CD14-positive monocyte (primary cell): ENCODE data around the gene CFAP410. TPM values are rescaled to one million over a fixed set of nuclear protein-coding genes. Genes with fewer than 3 reads are reported as not detected.

Experiments
- DNase-seq, 3 donors: peaks; one replicate each; pipeline ENCODE4 v3.0.0-alpha.2; 2011 to 2022
- H2AFZ ChIP-seq: 2 replicates; pipeline ENCODE4 v1.6.0; 2012; ENCODE audit warnings: mild to moderate bottlenecking, low read depth, low read length, inconsistent platforms; ENCODE audit not compliant: insufficient read depth, poor library complexity, severe bottlenecking
- H3K27ac ChIP-seq, 2 donors: 1 replicate in 1 of 2; 2 replicates in 1 of 2; pipeline ENCODE4 v1.5.1; 2012 to 2013; ENCODE audit warnings: low read length in 2 of 2, control low read depth in 1 of 2, inconsistent platforms in 1 of 2, low read depth in 1 of 2, mild to moderate bottlenecking in 1 of 2
- H3K27me3 ChIP-seq, 2 donors: one replicate each; pipeline versions ENCODE4 v1.6.0 to v1.6.1; 2011 to 2013; ENCODE audit warnings: low read length in 2 of 2; ENCODE audit not compliant: control insufficient read depth in 2 of 2, insufficient read depth in 2 of 2
- H3K36me3 ChIP-seq, 2 donors: replicated peaks in 1 of 2; 1 replicate in 1 of 2; 2 replicates in 1 of 2; pipeline versions ENCODE4 v1.5.1 to v1.6.1; 2012 to 2013; ENCODE audit warnings: low read length in 2 of 2, control low read depth in 1 of 2, inconsistent platforms in 1 of 2, mild to moderate bottlenecking in 1 of 2; ENCODE audit not compliant: insufficient read depth in 2 of 2, control insufficient read depth in 1 of 2
- H3K4me1 ChIP-seq, 2 donors: 1 replicate in 1 of 2; 2 replicates in 1 of 2; pipeline versions ENCODE4 v1.5.1 to v1.6.1; 2012 to 2013; ENCODE audit warnings: low read length in 2 of 2, control low read depth in 1 of 2, inconsistent platforms in 1 of 2, mild to moderate bottlenecking in 1 of 2, moderate library complexity in 1 of 2; ENCODE audit not compliant: insufficient read depth in 2 of 2, control insufficient read depth in 1 of 2
- H3K4me2 ChIP-seq: replicated peaks from 2 replicates; pipeline ENCODE3; 2012; ENCODE audit warnings: low read length, moderate library complexity, mild to moderate bottlenecking; ENCODE audit not compliant: poor library complexity, severe bottlenecking; ENCODE audit errors: extremely low read depth
- H3K4me3 ChIP-seq, 3 experiments: fragments of 200-600 bp in 1 of 3; sonication (generic) in 1 of 3; replicated peaks in 1 of 3; 1 replicate in 2 of 3; 2 replicates in 1 of 3; pipeline ENCODE4 v1.5.1; 2011 to 2013; ENCODE audit warnings: low read length in 3 of 3, mild to moderate bottlenecking in 3 of 3, control low read depth in 2 of 3, low read depth in 2 of 3, inconsistent platforms in 1 of 3, moderate library complexity in 1 of 3
- H3K79me2 ChIP-seq: 2 replicates; pipeline ENCODE4 v1.6.0; 2012; ENCODE audit warnings: mild to moderate bottlenecking, control low read depth, inconsistent platforms, low read length, moderate library complexity; ENCODE audit not compliant: insufficient read depth
- H3K9ac ChIP-seq: 2 replicates; pipeline ENCODE4 v1.6.0; 2017; ENCODE audit warnings: low read length, mild to moderate bottlenecking; ENCODE audit not compliant: insufficient read depth, poor library complexity, severe bottlenecking
- H3K9me3 ChIP-seq, 2 donors: replicated peaks in 1 of 2; 1 replicate in 1 of 2; 2 replicates in 1 of 2; pipeline versions ENCODE4 v1.5.1 to v1.6.1; 2012 to 2013; ENCODE audit warnings: low read length in 2 of 2, control low read depth in 1 of 2; ENCODE audit not compliant: control insufficient read depth in 1 of 2, insufficient read depth in 1 of 2
- H4K20me1 ChIP-seq: 2 replicates; pipeline ENCODE4 v1.6.0; 2012; ENCODE audit warnings: mild to moderate bottlenecking, low read length, control low read depth, moderate library complexity; ENCODE audit not compliant: insufficient read depth
- H3K27ac Mint-ChIP-seq, 7 donors: one replicate each; pipeline ENCODE4 v1.8.0; 2020; ENCODE audit warnings: mild to moderate bottlenecking in 7 of 7, mixed read lengths in 7 of 7, moderate library complexity in 6 of 7, inconsistent platforms in 2 of 7
- H3K27me3 Mint-ChIP-seq, 3 donors: one replicate each; pipeline ENCODE4 v1.8.0; 2021 to 2022; ENCODE audit warnings: low read depth in 3 of 3, mild to moderate bottlenecking in 3 of 3, mixed read lengths in 3 of 3, moderate library complexity in 3 of 3, inconsistent platforms in 1 of 3
- H3K36me3 Mint-ChIP-seq, 2 donors: one replicate each; pipeline ENCODE4 v1.8.0; 2020; ENCODE audit warnings: mixed read lengths in 2 of 2, inconsistent platforms in 1 of 2, mild to moderate bottlenecking in 1 of 2
- H3K4me1 Mint-ChIP-seq: one replicate; pipeline ENCODE4 v1.8.0; 2020; ENCODE audit warnings: mild to moderate bottlenecking, mixed read lengths
- H3K4me3 Mint-ChIP-seq, 2 donors: one replicate each; pipeline ENCODE4 v1.8.0; 2020; ENCODE audit warnings: mild to moderate bottlenecking in 2 of 2, mixed read lengths in 2 of 2, moderate library complexity in 1 of 2
- H3K9me3 Mint-ChIP-seq, 7 donors: one replicate each; pipeline ENCODE4 v1.8.0; 2020 to 2022; ENCODE audit warnings: mixed read lengths in 7 of 7, mild to moderate bottlenecking in 6 of 7, moderate library complexity in 6 of 7, inconsistent platforms in 2 of 7
- CTCF ChIP-seq: fragments of 200-600 bp; IDR thresholded peaks from one replicate; pipeline ENCODE4 v1.8.0; 2022; ENCODE audit warnings: antibody characterized with exemption, mild to moderate bottlenecking
- WGBS: methylation state at CpG from one replicate; pipeline ENCODE4 v1.1.5; 2013; ENCODE audit warnings: missing lambda C conversion rate; ENCODE audit not compliant: insufficient coverage; 5-methylcytosine and 5-hydroxymethylcytosine counted together
- intact Hi-C, 2 donors: fragments of 100-400 bp; cut with micrococcal nuclease; formaldehyde crosslinking; loops; one replicate each; pipeline versions ENCODE4 v1.15.0 to v1.15.1; 2023
- polyA plus RNA-seq, 3 donors: library from polyadenylated mRNA; depleted of rRNA in 1 of 3; unstranded in 2 of 3; stranded (reverse) in 1 of 3; fragments of 300-500 nt in 2 of 3; fragments of >200 nt in 1 of 3; fragmentation: Illumina TruSeq in 2 of 3; gene quantifications; 1 replicate in 2 of 3; 2 replicates in 1 of 3; pipeline ENCODE4 v1.2.3, GENCODE V29; 2012 to 2021

Gene CFAP410
- polyA plus RNA-seq, 3 donors: 14.8 to 23.5 (median 17.3) TPM

GRCh38 chr21:44334329-44335030 is 4.7 kb downstream of the CFAP410 start:
- peaks cover 5% of the 10 kb centered on the region for H4K20me1 ChIP-seq
- peaks cover 0 to 21% of the 10 kb centered on the region in 2 donors for H3K36me3 ChIP-seq
- no peak for TF ChIP-seq CTCF
- H3K4me3 ChIP-seq: no peak overlapping the region
- no peaks in the 10 kb centered on the region for H3K79me2 ChIP-seq
- H3K9ac ChIP-seq: no peak overlapping the region
- peaks cover 4 to 7% of the 10 kb centered on the region in 2 donors for H3K4me1 ChIP-seq
- Mint-ChIP-seq H3K27me3 (peaks cover 0 to 2% (median 1%) of the 10 kb centered on the region in 3 donors), H3K4me3 (no peak overlapping the region), H3K36me3 (peaks cover 22% of the 10 kb centered on the region in 2 donors), H3K9me3 (no peaks in the 10 kb centered on the region), H3K27ac (no peak overlapping the region), H3K4me1 (peaks cover 3% of the 10 kb centered on the region)
- no peak overlapping the region for H2AFZ ChIP-seq
- 89% methylated on average over 13 of the region's 26 CpGs for WGBS
- H3K9me3 ChIP-seq: no peaks in the 10 kb centered on the region
- H3K27ac ChIP-seq: no peak overlapping the region
- no peak overlapping the region for H3K4me2 ChIP-seq
- no peaks in the 10 kb centered on the region for H3K27me3 ChIP-seq
- no peak for DNase-seq
- intact Hi-C loops: loop anchor here (5.0 to 10.0 kb wide), 5 partner anchors 50 to 1308 kb away; partner anchors contain the start of genes SUMO3 (in 2 of the 2), PCBP3 (in 1 of the 2) and RRP1 (in 1 of the 2)

- Histone ChIP-seq H3K9ac (no peak overlapping the region), H3K4me2 (no peak overlapping the region), H3K4me3 (no peak overlapping the region), H3K27ac (no peak overlapping the region), H3K79me2 (no peaks in the 10 kb centered on the region), H3K36me3 (peaks cover 0 to 21% of the 10 kb centered on the region in 2 donors), H4K20me1 (peaks cover 11% of the 10 kb centered on the region), H3K4me1 (peaks cover 4 to 6% of the 10 kb centered on the region in 2 donors), H2AFZ (no peak overlapping the region), H3K27me3 (no peaks in the 10 kb centered on the region), H3K9me3 (no peaks in the 10 kb centered on the region)
- Mint-ChIP-seq H3K9me3 (no peaks in the 10 kb centered on the region), H3K27ac (no peak overlapping the region), H3K36me3 (peaks cover 22% of the 10 kb centered on the region in 2 donors), H3K4me1 (peaks cover 3% of the 10 kb centered on the region), H3K27me3 (peaks cover 0 to 2% (median 1%) of the 10 kb centered on the region in 3 donors), H3K4me3 (no peak overlapping the region)
- DNase-seq: no peak
- WGBS: 93% methylated on average over 41 of the region's 45 CpGs
- no peak for TF ChIP-seq CTCF
- intact Hi-C loops: loop anchor here in 1 of 2 donors (10.0 kb wide), 2 partner anchors 51 to 549 kb away; partner anchors contain the start of gene RRP1
These were observed 5.5 kb downstream of the CFAP410 start for GRCh38 chr21:44333509-44334328.
